GM18870 (cell line): ENCODE data around the gene MEF2D.

ENCODE experiments used
- ATAC-seq: cut with Tn5 transposase; IDR thresholded peaks from one replicate; pipeline ENCODE4 v1.9.1; 2021; ENCODE audit warnings: moderate library complexity; ENCODE audit not compliant: unreplicated experiment

Gene MEF2D

GRCh38 chr1:156489166-156489934 lies 11.2 kb downstream of the MEF2D start:
- no peak for ATAC-seq

DNA sequence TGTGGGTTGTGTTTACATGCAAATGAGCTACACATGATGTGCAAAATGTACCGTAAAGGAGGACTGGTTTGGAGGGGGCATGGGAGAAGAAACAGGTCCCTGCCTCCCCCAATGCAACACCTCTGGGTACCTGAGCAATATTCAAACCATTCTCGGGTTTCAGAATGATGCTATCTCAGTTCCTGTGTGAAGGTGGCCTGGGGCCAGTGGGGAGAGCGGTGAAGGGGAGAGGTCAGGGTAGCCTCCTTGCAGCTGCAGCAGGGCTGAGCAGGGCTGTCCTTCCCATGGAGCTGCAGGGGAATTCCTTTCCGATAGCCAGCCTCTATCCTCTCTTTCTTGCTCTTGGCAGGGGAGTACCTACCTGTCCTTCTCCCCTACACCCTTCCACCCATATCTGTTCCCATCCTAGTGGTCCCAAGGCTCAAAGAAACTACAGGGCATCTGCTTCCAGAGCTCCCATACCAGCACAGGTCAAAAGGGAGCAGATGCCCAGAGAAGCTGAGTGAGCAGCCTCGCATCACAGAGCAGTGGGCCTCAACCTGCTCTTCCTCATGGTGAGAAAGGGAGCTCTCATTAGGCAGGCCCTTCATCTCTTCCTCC lies 11.9 kb downstream of the MEF2D start:
- peak; percentile 63 for ATAC-seq

DNA sequence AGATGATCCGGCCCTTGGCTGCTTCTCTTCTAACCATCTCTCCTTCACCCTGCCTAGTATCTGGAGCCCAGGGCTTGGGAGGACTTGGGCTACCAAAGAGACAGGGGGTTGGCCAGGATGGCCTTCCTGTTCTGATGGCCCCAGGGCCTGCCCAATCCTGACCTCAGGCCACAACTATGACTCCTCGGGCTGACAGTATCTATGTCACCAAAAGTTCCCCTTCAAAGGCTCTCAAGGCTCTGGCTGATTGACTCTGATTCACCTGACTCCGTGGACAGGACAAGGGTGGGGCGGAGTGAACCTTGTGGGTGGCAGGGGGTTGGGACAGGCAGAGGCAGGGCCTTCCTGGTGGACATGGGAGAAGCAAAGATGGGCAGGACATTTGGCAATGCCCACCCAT lies 12.7 kb downstream of the MEF2D start:
- ATAC-seq = no peak

DNA sequence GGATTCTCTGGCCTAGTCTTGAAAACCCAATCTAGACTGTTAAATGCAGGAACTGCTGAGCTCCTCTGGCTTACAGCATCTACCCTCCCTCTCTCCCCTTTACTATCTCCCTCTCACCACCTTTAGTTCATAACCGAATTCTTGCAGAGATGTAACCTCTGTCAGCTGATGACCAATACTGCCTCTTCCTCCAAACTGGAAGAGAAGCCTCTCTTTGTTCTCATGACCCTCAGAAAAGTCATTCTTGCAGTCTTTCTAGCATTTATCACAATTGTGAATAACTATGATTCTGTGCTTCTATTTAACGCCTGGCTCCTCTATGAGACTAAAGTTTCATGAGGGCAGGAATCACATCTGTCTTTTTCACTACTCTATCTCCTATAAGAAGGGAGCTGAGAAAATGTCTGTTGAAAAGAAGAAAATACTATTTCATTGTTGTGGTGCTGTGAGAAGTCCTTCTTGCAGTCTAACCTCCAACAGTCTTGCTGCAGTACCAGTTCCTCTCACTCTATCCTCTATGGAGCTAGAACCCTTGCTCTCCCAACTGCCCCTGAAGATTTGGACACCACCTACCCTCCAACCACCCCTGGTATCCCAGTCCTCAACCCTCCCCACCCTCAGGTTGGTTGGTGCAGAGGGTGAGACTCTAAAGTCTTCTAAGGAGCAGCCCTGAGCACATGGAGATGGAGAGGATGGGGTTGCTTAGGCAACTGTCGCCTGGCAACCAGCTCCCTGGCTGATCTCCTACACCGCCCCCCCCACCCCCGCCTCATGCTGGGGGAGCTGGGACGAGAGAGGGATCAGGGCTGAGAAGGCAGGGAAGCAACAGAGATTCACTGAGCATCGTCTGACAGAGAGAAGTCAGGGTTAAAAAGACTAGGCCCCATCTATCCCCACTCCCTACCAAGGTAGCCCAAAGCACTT lies 13.9 kb downstream of the MEF2D start:
- no peak for ATAC-seq

GRCh38 chr1:156485984-156486383 lies 14.6 kb downstream of the MEF2D start:
- ATAC-seq = no peak

DNA sequence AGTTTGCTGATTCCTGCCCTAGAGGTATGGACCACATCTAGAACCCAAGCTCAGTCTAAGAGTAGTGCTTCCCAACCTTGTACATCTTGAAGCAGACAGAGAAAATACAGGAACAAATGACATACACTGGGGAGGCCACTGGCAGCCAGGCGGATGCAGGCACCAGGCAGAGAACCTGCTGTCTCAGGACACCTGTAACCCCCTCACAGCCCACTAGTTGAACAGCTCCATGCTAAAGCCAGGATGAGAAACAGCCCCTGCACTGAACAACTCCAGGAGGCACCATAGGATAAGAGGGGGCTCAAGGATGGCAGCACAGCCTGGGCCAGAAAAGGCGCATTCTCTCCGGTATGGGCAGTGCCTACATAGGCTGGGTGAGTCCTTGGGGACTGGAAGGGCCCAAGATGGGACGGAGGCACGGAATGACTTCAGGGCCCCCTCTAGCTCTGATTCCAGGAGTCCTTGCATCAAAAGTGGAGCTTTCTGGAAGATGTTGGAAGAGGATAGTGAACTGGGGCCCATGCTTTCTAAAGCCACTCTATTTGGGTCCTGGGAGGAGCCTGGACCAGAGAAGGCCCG lies 16.0 kb downstream of the MEF2D start:
- ATAC-seq = no peak

- ATAC-seq = no peak
Measured at GRCh38 chr1:156483397-156483796, 17.2 kb downstream of the MEF2D start.

GRCh38 chr1:156482276-156482675 lies 18.3 kb downstream of the MEF2D start:
- ATAC-seq = no peak

DNA sequence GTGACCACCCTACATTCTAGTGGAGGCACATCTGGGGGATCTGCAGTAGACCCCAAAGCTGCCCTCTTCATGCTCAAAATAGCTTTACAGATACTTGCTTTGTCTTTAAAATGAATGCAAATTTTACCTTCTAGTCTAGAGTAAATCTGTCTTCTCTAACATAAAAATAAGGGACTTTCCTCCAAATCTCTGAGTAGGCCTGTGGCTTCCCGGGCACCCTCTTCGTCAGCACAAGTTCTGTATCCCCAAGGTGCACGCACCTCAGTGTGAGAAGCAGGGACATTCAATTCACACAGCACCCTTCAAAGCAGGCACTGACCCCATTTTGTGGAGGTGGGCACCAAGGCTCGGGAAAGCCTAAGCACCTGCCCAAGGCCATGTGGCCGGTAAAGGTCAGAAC lies 19.0 kb downstream of the MEF2D start:
- ATAC-seq = no peak

DNA sequence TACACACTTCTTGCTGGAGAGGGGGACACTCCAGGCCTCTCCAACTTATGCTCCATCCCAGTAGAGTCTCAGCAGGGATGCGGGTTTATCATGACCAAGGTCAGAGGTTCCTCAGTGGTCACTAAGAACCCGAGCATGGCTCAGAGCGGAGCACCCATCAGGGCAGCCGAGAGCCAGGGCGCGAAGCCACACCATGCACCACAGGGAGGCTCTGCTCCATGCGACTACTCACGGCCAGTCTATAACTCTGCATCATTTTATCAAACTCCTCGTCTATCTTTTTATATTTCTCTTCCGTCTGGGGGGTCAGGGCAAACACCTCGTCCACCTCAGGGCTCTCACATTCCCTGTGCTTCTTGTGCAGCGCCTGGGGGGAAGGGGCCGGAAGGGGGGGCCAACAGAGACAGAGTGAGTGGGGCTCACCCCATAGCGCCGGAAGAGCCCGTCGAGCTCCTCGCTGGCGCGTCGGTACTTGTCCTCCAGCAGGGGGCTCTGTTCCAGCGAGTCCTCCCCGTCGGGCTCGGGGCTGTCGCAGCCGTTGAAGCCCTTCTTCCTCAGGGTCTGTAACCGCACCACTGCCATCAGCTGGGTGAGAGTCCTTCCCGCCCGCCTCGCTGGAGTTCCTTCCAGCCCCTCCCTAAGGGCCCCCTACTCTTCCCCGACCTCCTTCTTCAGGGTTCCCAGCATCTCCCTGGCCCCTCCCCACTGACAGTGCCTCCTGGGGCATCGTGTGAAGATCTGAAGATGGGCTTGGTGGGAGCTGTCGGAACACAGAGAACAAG lies 20.0 kb downstream of the MEF2D start:
- no peak for ATAC-seq

GRCh38 chr1:156480016-156480370 lies 20.6 kb downstream of the MEF2D start:
- no peak for ATAC-seq

- no peak for ATAC-seq
Measured at GRCh38 chr1:156479093-156480015, 21.2 kb downstream of the MEF2D start.

GRCh38 chr1:156478250-156478627 lies 22.3 kb downstream of the MEF2D start:
- ATAC-seq = no peak

- ATAC-seq = no peak
Measured at GRCh38 chr1:156477526-156478249, 22.9 kb downstream of the MEF2D start.

DNA sequence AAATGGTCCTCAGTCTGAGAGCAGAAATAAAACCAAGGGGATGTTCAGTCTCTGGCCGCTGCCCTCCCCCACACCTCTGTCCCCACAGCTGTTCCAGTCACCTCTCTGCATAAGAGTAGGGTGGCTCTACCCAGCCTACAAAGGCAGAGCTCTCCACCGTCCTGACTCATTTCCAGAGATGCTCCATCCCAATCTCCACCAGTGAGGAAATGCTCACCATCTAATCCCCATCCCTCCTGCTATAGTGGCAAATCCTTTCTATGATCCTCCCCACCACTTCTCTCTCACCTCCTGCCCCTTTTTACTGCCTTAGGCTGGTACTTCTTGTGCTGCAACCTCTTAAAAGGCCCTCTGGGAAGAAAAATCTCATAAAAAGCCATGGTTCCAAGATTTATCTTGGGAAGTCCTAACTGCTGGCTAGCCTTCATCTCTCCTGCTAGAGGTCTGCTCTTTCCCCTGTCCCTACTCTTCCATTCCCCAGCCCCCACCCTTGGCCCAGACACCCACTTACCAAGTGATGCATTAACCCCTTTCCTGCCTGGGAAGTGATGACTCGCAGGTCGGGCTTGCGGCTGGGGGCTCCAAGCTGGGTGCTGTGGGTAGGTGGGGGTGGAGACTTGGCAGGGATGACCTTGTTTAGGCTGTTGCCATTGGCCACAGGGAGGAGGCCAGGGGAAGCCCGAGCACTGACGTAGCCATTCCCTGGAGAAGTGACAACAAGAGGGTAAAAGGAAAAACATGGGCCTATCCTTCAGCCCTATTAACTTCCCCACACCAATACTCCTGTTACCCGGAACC lies 23.9 kb downstream of the MEF2D start:
- no peak for ATAC-seq

- ATAC-seq = no peak
Measured at GRCh38 chr1:156475568-156476500, 24.7 kb downstream of the MEF2D start.

- ATAC-seq = no peak
Measured at GRCh38 chr1:156474966-156475365, 25.6 kb downstream of the MEF2D start.
